MM.1S (cell line): Measurements from ENCODE around the gene AQP1.

Experiments
- EZH2 ChIP-seq: fragments of 300-600 bp; sonication (generic); optimal IDR thresholded peaks from 2 replicates; pipeline ENCODE3; 2017; ENCODE audit warnings: low read depth, mild to moderate bottlenecking, antibody characterized with exemption, low read length, mixed read lengths
- TF ChIP-seq, protein P1 (sequence below): fragments of 300-600 bp; sonication (generic); IDR thresholded peaks from 2 replicates; pipeline ENCODE4 v1.5.1; 2016; ENCODE audit warnings: antibody characterized with exemption, low read length, mixed read lengths

DNA sequence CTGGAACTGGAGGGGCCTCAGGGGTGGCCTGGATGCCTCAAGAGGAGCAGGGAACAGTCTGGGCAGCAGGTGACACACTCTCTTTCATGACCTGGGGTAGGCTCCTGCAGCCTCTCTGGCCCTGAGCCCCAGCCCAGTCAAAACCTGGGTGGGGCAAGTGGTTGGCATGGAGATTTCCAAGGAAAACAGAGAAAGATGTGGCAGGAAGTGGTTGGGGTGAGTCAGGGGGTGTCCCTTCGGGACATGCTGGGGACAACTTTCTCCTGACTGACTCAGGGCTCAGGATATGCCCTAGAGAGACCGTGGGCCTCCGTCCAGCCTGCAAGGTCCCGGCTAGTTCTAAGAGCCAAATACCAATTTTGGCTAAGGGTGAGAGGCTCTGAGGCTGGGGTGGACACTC, 2.9 kb downstream of the AQP1 start:
- TF ChIP-seq, protein P1, sequence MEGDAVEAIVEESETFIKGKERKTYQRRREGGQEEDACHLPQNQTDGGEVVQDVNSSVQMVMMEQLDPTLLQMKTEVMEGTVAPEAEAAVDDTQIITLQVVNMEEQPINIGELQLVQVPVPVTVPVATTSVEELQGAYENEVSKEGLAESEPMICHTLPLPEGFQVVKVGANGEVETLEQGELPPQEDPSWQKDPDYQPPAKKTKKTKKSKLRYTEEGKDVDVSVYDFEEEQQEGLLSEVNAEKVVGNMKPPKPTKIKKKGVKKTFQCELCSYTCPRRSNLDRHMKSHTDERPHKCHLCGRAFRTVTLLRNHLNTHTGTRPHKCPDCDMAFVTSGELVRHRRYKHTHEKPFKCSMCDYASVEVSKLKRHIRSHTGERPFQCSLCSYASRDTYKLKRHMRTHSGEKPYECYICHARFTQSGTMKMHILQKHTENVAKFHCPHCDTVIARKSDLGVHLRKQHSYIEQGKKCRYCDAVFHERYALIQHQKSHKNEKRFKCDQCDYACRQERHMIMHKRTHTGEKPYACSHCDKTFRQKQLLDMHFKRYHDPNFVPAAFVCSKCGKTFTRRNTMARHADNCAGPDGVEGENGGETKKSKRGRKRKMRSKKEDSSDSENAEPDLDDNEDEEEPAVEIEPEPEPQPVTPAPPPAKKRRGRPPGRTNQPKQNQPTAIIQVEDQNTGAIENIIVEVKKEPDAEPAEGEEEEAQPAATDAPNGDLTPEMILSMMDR, result no peak
- no peak for TF ChIP-seq EZH2
